WTC11 (cell line): Measurements from ENCODE around the gene PGBD1. TPM values are rescaled to one million over a fixed set of nuclear protein-coding genes. Genes with fewer than 3 reads are reported as not detected.
A peak's percentile ranks its signal among the peaks of the same experiment; 100 is the strongest.

ENCODE experiments used
- ATAC-seq: fragments of 200-7000 bp; cut with Tn5 transposase; 2 replicates; pipeline ENCODE4 v1.10.0; 2021; ENCODE audit warnings: mild to moderate bottlenecking, moderate library complexity
- CTCF ChIA-PET: fragments of 300-600 bp; sonication (Branson Sonifier 250); formaldehyde crosslinking; loops from one replicate; lab custom pipeline; 2021; ENCODE audit warnings: antibody characterized with exemption; lab: Charles Lee
- POLR2A ChIA-PET: fragments of 350-600 bp; sonication (Branson Sonifier 250); formaldehyde crosslinking; loops from one replicate; lab custom pipeline; 2021; ENCODE audit warnings: antibody characterized with exemption; lab: Charles Lee
- DNase-seq: peaks from one replicate; pipeline ENCODE4 v3.0.0; 2021; ENCODE audit warnings: low spot score
- H3K27ac Mint-ChIP-seq: 2 replicates; pipeline ENCODE4 v1.8.0; 2021; ENCODE audit warnings: mixed read lengths
- H3K27me3 Mint-ChIP-seq: 2 replicates; pipeline ENCODE4 v1.8.0; 2021; ENCODE audit warnings: low read depth, mild to moderate bottlenecking, moderate library complexity, mixed read lengths
- H3K36me3 Mint-ChIP-seq: 2 replicates; pipeline ENCODE4 v1.8.0; 2021; ENCODE audit warnings: mixed read lengths
- H3K4me1 Mint-ChIP-seq: 2 replicates; pipeline ENCODE4 v1.8.0; 2022; ENCODE audit warnings: mixed read lengths
- H3K4me3 Mint-ChIP-seq: 2 replicates; pipeline ENCODE4 v1.8.0; 2021; ENCODE audit warnings: mild to moderate bottlenecking, moderate library complexity, mixed read lengths
- H3K9me3 Mint-ChIP-seq: 2 replicates; pipeline ENCODE4 v1.8.0; 2021; ENCODE audit warnings: mixed read lengths
- ELF4 ChIP-seq: sonication (generic); formaldehyde crosslinking; IDR thresholded peaks from 2 replicates; pipeline ENCODE4 v1.8.1; 2022; ENCODE audit warnings: low read depth, mild to moderate bottlenecking, moderate library complexity, missing genetic modification reagents
- total RNA-seq: library from RNA; stranded (reverse); gene quantifications from 3 replicates; pipeline ENCODE4 v1.2.3, GENCODE V29; 2021
- TF ChIP-seq, protein P1 (sequence below): fragments of 250-450 bp; sonication (Bioruptor Pico); conservative IDR thresholded peaks from 2 replicates; pipeline ENCODE4 v1.9.0; 2021; ENCODE audit warnings: mild to moderate bottlenecking
- TF ChIP-seq, protein P2 (sequence below): sonication (generic); formaldehyde crosslinking; conservative IDR thresholded peaks from 2 replicates; pipeline ENCODE4 v1.8.1; 2023; ENCODE audit warnings: mild to moderate bottlenecking, low read depth, missing genetic modification reagents, moderate library complexity
- TF ChIP-seq, protein P3 (sequence below): sonication (generic); formaldehyde crosslinking; IDR thresholded peaks from 2 replicates; pipeline ENCODE4 v1.8.1; 2023; ENCODE audit warnings: mild to moderate bottlenecking, missing genetic modification reagents
- TF ChIP-seq, protein P4 (sequence below): fragments of 250-450 bp; sonication (Bioruptor Pico); IDR thresholded peaks from 2 replicates; pipeline ENCODE4 v1.9.0; 2021; ENCODE audit warnings: mild to moderate bottlenecking
- TF ChIP-seq, protein P5 (sequence below): fragments of 200-600 bp; IDR thresholded peaks from 2 replicates; pipeline ENCODE4 v1.8.0; 2022; ENCODE audit warnings: antibody characterized with exemption

The PGBD1 gene
- total RNA-seq, 1 experiment from 2014 or later: 6.9 TPM

DNA sequence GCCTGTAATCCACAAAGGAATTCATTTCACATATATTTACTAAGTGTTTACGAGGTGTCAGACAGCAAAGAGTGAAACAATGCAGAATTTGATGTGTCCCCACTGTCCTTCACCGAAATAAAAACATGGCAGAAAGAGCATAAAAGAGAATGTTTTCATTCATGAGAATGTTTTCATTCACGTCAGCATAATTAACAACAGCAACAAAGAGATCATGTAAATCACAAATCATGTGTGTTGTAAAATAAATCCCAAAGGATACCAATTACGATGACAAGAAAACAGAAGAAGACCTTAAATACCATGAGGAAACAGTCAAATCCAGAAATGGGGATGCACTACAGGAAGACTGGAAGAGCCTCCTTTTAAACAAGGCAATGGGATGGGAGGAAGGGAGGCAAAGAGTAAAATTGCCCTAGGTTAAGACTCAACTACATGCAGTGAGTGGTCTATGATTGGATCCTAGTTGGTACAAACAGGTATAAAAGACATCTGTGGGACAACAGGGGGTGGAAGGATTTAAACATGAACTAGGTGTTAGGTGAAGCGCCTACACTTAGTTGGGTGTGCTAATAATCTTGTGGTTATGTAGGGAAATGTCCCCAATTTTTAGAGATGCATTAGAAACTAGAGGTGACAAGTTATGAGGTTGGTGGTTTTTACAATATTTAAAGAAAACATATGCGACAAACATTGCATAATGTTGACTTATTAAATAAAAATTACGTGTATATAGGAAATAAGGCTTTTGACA is 53.1 kb downstream of the PGBD1 start:
- POLR2A ChIA-PET: interaction anchor here (0.8 to 2.9 kb wide), 11 partner anchors 15 to 470 kb away, joined by 3 to 35 read pairs (median 8); partner anchors contain the start of genes ZKSCAN3, ZKSCAN4, ZKSCAN8 and ZSCAN12
- no peak overlapping the region; the same call in 1 of the 2 replicates for H3K27ac Mint-ChIP-seq
- TF ChIP-seq, protein P1, sequence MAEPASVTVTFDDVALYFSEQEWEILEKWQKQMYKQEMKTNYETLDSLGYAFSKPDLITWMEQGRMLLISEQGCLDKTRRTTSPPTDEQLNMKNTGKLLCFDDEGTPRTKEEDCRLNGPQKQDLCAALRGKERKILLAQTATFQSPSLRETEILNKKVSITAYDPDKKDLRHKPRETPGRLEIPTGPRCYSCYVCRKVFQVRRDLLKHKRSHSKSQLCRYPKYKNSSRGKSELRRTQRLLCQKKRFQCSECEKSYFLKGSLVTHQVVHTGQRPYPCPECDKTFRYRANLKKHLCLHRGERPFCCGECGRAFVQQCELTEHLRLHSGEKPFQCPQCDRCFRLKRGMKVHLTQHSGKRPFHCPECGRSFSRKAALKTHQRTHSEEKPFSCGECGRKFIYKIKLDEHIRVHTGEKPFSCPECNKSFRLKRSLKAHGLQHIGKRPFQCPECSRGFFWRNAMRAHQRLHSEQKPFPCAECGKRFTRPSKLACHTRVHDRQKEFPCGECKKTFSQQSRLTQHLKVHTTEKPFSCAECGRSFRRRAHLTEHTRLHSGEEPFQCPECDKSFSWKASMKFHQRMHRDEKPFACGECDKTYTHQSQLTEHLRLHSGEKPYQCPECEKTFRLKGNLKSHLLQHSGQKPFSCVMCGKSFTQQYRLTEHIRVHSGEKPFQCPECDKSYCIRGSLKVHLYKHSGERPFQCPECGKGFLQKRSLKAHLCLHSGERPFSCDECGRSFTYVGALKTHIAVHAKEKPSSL (CRISPR knock-in tag): no peak
- TF ChIP-seq, protein P2, sequence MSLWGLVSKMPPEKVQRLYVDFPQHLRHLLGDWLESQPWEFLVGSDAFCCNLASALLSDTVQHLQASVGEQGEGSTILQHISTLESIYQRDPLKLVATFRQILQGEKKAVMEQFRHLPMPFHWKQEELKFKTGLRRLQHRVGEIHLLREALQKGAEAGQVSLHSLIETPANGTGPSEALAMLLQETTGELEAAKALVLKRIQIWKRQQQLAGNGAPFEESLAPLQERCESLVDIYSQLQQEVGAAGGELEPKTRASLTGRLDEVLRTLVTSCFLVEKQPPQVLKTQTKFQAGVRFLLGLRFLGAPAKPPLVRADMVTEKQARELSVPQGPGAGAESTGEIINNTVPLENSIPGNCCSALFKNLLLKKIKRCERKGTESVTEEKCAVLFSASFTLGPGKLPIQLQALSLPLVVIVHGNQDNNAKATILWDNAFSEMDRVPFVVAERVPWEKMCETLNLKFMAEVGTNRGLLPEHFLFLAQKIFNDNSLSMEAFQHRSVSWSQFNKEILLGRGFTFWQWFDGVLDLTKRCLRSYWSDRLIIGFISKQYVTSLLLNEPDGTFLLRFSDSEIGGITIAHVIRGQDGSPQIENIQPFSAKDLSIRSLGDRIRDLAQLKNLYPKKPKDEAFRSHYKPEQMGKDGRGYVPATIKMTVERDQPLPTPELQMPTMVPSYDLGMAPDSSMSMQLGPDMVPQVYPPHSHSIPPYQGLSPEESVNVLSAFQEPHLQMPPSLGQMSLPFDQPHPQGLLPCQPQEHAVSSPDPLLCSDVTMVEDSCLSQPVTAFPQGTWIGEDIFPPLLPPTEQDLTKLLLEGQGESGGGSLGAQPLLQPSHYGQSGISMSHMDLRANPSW (CRISPR knock-in tag): no peak
- TF ChIP-seq, all 79 proteins: peak for 0
- H3K4me1 Mint-ChIP-seq: peaks cover 9% of the 10 kb centered on the region
- H3K27me3 Mint-ChIP-seq: no peaks in the 10 kb centered on the region
- no peak overlapping the region for H3K4me3 Mint-ChIP-seq
- peaks cover 1% of the 10 kb centered on the region; the same call in 1 of the 2 replicates for H3K36me3 Mint-ChIP-seq
- DNase-seq (no peak), ATAC-seq (no peak)
- CTCF ChIA-PET: interaction anchor here (1.0 to 3.4 kb wide), 2 partner anchors 21 to 116 kb away, joined by 4 to 35 read pairs; no protein-coding TSS in a partner anchor
- peaks cover 1% of the 10 kb centered on the region for H3K9me3 Mint-ChIP-seq

DNA sequence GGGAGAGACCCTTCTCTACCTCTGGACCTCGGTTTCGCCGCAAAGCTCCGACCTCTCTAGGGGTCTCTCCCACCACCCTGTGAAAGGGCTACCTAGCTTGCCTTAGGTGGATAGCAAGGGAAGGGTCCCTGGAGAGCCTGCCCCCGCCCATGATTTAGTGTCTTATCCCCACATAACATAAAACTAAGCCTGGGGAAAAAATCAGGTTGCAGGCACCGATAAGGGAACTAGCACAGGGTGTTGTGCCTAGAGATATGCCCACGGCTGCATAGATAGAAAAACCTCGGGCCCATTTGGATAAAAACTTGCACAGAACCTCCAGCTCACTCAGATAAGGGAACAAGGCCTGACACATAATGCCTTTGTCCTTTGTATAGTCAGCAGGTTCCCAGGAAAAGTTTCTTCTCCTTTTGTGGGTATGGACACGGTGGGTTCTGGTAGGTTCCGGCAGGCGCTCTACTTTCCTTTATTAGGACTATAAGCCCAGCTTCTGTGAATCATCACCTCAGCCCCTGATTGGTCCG is 53.7 kb downstream of the PGBD1 start:
- H3K27me3 Mint-ChIP-seq: peaks cover 4% of the 10 kb centered on the region
- no peak for DNase-seq
- H3K4me3 Mint-ChIP-seq: no peak overlapping the region
- H3K36me3 Mint-ChIP-seq: no peaks in the 10 kb centered on the region
- CTCF ChIA-PET: interaction anchor here (0.6 to 3.4 kb wide), 5 partner anchors 21 to 230 kb away, joined by 3 to 35 read pairs (median 4); no protein-coding TSS in a partner anchor
- H3K27ac Mint-ChIP-seq: no peak overlapping the region
- peaks cover 9% of the 10 kb centered on the region for H3K4me1 Mint-ChIP-seq
- POLR2A ChIA-PET: interaction anchor here (0.8 to 2.9 kb wide), 19 partner anchors 11 to 528 kb away, joined by 3 to 35 read pairs (median 5); partner anchors contain the start of genes PGBD1, ZKSCAN3, ZKSCAN4 and ZKSCAN8
- no peak for TF ChIP-seq ELF4 (CRISPR knock-in tag)
- TF ChIP-seq, protein P3, sequence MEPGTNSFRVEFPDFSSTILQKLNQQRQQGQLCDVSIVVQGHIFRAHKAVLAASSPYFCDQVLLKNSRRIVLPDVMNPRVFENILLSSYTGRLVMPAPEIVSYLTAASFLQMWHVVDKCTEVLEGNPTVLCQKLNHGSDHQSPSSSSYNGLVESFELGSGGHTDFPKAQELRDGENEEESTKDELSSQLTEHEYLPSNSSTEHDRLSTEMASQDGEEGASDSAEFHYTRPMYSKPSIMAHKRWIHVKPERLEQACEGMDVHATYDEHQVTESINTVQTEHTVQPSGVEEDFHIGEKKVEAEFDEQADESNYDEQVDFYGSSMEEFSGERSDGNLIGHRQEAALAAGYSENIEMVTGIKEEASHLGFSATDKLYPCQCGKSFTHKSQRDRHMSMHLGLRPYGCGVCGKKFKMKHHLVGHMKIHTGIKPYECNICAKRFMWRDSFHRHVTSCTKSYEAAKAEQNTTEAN (CRISPR knock-in tag): no peak
- TF ChIP-seq, protein P4, sequence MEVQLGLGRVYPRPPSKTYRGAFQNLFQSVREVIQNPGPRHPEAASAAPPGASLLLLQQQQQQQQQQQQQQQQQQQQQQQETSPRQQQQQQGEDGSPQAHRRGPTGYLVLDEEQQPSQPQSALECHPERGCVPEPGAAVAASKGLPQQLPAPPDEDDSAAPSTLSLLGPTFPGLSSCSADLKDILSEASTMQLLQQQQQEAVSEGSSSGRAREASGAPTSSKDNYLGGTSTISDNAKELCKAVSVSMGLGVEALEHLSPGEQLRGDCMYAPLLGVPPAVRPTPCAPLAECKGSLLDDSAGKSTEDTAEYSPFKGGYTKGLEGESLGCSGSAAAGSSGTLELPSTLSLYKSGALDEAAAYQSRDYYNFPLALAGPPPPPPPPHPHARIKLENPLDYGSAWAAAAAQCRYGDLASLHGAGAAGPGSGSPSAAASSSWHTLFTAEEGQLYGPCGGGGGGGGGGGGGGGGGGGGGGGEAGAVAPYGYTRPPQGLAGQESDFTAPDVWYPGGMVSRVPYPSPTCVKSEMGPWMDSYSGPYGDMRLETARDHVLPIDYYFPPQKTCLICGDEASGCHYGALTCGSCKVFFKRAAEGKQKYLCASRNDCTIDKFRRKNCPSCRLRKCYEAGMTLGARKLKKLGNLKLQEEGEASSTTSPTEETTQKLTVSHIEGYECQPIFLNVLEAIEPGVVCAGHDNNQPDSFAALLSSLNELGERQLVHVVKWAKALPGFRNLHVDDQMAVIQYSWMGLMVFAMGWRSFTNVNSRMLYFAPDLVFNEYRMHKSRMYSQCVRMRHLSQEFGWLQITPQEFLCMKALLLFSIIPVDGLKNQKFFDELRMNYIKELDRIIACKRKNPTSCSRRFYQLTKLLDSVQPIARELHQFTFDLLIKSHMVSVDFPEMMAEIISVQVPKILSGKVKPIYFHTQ (CRISPR knock-in tag): no peak
- TF ChIP-seq, protein P5, sequence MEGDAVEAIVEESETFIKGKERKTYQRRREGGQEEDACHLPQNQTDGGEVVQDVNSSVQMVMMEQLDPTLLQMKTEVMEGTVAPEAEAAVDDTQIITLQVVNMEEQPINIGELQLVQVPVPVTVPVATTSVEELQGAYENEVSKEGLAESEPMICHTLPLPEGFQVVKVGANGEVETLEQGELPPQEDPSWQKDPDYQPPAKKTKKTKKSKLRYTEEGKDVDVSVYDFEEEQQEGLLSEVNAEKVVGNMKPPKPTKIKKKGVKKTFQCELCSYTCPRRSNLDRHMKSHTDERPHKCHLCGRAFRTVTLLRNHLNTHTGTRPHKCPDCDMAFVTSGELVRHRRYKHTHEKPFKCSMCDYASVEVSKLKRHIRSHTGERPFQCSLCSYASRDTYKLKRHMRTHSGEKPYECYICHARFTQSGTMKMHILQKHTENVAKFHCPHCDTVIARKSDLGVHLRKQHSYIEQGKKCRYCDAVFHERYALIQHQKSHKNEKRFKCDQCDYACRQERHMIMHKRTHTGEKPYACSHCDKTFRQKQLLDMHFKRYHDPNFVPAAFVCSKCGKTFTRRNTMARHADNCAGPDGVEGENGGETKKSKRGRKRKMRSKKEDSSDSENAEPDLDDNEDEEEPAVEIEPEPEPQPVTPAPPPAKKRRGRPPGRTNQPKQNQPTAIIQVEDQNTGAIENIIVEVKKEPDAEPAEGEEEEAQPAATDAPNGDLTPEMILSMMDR: no peak
- ATAC-seq: peak; percentile 1
- H3K9me3 Mint-ChIP-seq: peaks cover 5% of the 10 kb centered on the region
